Chondrocyte (in vitro differentiated cells): ENCODE measurements around the gene CEP104. TPM values are rescaled to one million over a fixed set of nuclear protein-coding genes. Genes with fewer than 3 reads are reported as not detected.
A peak's percentile ranks its signal among the peaks of the same experiment; 100 is the strongest.

Experiments
- DNase-seq: peaks from one replicate; pipeline ENCODE4 v3.0.0; 2021; ENCODE audit warnings: mixed read lengths, low spot score
- H3K27ac Mint-ChIP-seq: one replicate; pipeline ENCODE4 v1.8.0; 2021; ENCODE audit warnings: mild to moderate bottlenecking, moderate library complexity, mixed read lengths; ENCODE audit not compliant: unreplicated experiment
- H3K27me3 Mint-ChIP-seq: 2 replicates; pipeline ENCODE4 v1.8.0; 2021; ENCODE audit warnings: low read depth, mixed read lengths
- H3K36me3 Mint-ChIP-seq: 2 replicates; pipeline ENCODE4 v1.8.0; 2021; ENCODE audit warnings: low read depth, mixed read lengths
- H3K4me1 Mint-ChIP-seq: 2 replicates; pipeline ENCODE4 v1.8.0; 2021; ENCODE audit warnings: low read depth, mild to moderate bottlenecking, mixed read lengths
- H3K4me3 Mint-ChIP-seq: one replicate; pipeline ENCODE4 v1.8.0; 2021; ENCODE audit warnings: mild to moderate bottlenecking, moderate library complexity, mixed read lengths; ENCODE audit not compliant: unreplicated experiment
- H3K9me3 Mint-ChIP-seq: 2 replicates; pipeline ENCODE4 v1.8.0; 2021; ENCODE audit warnings: low read depth, mixed read lengths
- CTCF ChIP-seq: fragments of 200-600 bp; sonication (generic); IDR thresholded peaks from 2 replicates; pipeline ENCODE4 v1.5.0; 2021; ENCODE audit warnings: antibody characterized with exemption, mild to moderate bottlenecking, moderate library complexity
- total RNA-seq: library from RNA; stranded (reverse); gene quantifications from 3 replicates; pipeline ENCODE4 v1.2.1, GENCODE V29; 2021

CEP104 gene
- total RNA-seq, 1 donor from 2014 or later, result 37.4 TPM

DNA sequence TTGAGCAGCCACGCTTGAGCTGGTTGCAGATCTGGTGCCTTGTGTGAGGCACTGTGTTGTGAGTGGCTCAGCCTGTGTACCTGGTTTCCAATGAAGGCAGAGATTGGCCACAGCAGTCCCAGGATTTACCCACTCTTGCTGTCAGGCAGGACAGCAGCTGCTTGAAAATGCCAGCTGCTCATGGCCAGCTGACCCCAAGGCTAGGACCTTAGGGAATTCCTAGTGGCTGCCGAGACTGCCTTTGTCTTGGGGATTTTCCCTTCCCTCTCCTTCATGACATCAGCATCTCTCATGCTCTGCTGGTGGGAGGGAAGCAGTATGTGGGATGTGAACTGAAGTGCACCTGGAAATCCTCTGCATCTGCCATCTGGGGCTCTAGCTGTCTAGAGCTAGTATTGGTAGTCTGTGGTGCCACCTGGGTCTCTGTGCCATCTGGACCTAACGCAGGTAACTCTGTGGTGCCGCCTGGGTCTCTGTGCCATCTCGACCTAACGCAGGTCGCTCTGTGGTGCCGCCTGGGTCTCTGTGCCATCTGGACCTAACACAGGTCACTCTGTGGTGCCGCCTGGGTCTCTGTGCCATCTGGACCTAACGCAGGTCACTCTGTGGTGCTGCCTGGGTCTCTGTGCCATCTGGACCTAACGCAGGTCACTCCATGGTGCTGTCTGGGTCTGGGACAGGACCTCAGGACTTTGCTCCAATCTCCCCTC, 56.9 kb downstream of the CEP104 start:
- Mint-ChIP-seq H3K4me1 (peaks cover 16% of the 10 kb centered on the region), H3K4me3 (no peak overlapping the region), H3K9me3 (no peaks in the 10 kb centered on the region), H3K27me3 (peaks cover 14% of the 10 kb centered on the region), H3K27ac (no peak overlapping the region), H3K36me3 (no peaks in the 10 kb centered on the region)
- TF ChIP-seq CTCF, result no peak
- DNase-seq, result no peak

DNA sequence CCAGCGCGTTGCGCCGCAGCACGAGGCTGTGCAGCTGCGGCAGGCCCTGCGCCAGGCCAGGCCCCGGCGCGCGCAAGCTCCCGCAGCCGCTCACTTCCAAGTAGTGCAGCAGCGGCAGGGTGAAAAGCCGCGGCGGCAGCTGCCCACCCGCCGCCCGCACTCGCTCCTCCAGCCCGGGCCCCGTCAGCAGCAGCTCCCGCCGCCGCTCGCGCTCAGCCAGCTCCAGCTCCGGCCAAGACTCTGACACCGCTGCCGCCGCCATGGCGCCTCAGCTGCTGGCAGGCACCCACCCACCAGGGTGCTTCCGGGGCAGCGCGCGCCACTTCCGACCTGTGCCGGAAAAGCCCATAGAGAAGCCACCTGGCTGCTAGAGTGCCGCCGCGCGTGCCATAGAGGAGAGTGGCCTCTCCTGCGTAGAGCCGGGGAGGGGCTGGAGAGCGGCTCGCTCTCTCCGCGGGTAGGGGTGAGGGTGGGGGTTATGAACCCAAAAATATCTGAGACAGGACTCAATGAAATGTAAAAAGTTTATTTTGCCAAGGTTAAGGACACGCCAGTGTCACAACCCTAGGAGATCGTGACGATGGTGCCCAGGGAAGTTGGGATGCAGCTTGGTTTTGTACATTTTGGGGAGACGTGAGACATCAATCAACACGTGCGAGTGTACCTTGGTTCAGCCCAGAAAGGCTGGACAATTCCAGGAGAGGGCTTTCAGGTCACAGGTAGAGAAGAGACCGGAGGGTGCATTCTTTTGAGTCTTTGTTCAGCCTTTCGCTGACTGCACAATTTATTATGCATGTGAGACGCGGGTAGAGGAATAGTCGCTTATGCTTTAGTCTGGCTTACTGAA, 60.6 kb downstream of the CEP104 start, which contains the start of gene LRRC47:
Gene LRRC47, minus strand, starts transcription at position 284 of the 847 bp plus-strand sequence. Its CDS starts 22 bp downstream, at position 262.
- TF ChIP-seq CTCF, result peak; percentile 12
- H3K36me3 Mint-ChIP-seq, result peaks cover 2% of the 10 kb centered on the region
- DNase-seq, result peak; percentile 97
- peaks cover 46% of the 10 kb centered on the region for H3K4me1 Mint-ChIP-seq
- peak within 1 kb of the TSS; percentile 85 for H3K4me3 Mint-ChIP-seq
- peak within 1 kb of the TSS; percentile 79 for H3K27ac Mint-ChIP-seq
- peaks cover 4% of the 10 kb centered on the region for H3K27me3 Mint-ChIP-seq
- no peaks in the 10 kb centered on the region for H3K9me3 Mint-ChIP-seq

DNA sequence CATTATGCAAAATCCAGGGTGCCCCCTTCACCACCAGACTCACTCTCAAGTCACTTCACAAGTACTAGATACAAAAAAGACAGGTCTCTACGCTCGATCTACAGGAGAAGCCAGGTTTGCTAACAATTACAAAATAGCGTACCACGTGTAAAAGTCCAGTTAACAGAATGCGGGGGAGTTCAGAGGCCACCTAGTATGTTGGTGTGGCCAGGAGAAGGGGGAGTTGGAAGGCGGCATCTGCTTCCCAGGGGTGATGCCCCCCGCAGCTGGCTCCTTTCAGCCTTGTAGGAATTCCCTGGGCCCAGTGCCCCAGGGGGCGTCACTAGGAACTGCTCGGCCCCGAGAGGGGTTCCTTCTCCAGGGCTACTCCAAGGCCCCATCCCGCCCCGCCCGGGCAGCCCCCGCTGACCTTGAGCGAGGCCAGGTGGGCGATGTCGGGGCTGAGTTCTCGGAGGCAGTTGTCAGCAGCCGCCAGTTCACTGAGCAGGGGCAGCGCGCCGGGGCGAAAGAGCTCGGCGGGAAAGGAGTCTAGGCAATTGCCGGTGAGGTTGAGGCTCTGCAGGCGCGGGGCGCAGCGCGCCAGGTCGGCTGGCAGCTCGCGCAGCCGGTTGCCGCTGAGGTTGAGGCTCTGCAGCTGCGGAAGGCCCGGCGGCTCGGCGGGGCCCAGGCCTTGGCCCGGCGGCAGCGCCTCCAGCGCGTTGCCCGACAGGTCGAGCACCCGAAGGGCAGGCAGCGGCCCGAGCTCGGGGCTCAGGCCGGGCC, 61.4 kb downstream of the CEP104 start:
- peak; percentile 91 for DNase-seq
- H3K4me1 Mint-ChIP-seq, result peaks cover 44% of the 10 kb centered on the region
- H3K27ac Mint-ChIP-seq, result peak overlapping the region; percentile 4
- H3K9me3 Mint-ChIP-seq, result no peaks in the 10 kb centered on the region
- H3K27me3 Mint-ChIP-seq, result peaks cover 1% of the 10 kb centered on the region
- peak overlapping the region; percentile 77 for H3K4me3 Mint-ChIP-seq
- H3K36me3 Mint-ChIP-seq, result peaks cover 2% of the 10 kb centered on the region
- TF ChIP-seq CTCF, result peak; percentile 3

GRCh38 chr1:3790952-3791351, 66.1 kb downstream of the CEP104 start:
- no peaks in the 10 kb centered on the region for H3K9me3 Mint-ChIP-seq
- DNase-seq, result no peak
- H3K27me3 Mint-ChIP-seq, result no peaks in the 10 kb centered on the region
- peaks cover 34% of the 10 kb centered on the region for H3K4me1 Mint-ChIP-seq
- no peak for TF ChIP-seq CTCF
- H3K27ac Mint-ChIP-seq, result no peak overlapping the region
- H3K36me3 Mint-ChIP-seq, result peaks cover 6% of the 10 kb centered on the region
- H3K4me3 Mint-ChIP-seq, result no peak overlapping the region

DNA sequence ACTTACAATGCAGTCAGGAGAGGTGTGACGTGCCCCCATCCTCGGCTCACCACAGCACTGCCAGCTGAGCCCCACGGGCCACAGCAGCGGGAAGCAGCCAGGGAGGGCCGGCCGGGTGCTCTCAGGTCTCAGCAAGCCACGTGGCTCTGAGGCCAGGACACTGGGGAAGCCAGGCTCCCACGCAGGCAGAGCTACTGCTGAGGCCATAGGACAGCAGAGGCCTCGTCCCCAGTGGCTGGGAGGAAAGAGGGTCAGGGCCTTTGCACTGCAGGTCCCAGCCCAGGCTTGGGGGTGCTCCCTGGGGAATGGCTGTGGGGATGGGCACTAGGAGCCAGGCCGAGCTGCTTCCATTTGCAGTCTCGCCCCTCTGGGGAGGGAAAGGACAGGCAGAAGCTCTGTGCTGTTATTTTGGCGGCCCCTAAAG, 66.5 kb downstream of the CEP104 start:
- peaks cover 34% of the 10 kb centered on the region for H3K4me1 Mint-ChIP-seq
- H3K36me3 Mint-ChIP-seq, result peaks cover 6% of the 10 kb centered on the region
- H3K27ac Mint-ChIP-seq, result no peak overlapping the region
- no peaks in the 10 kb centered on the region for H3K9me3 Mint-ChIP-seq
- no peak for TF ChIP-seq CTCF
- H3K4me3 Mint-ChIP-seq, result no peak overlapping the region
- no peaks in the 10 kb centered on the region for H3K27me3 Mint-ChIP-seq
- no peak for DNase-seq
